Measurements from ENCODE around the gene MAP3K14.

The MAP3K14 gene

GRCh38 chr17:45351831-45352230 lies 35.0 kb upstream of the MAP3K14 start:
- no peak for DNase-seq
- Histone ChIP-seq H3K4me3 (ENCODE audit: low read length) (no peak overlapping the region), H3K9me2 (replicated peaks; ENCODE audit: insufficient read depth, low read length) (no peaks in the 10 kb centered on the region), H3K79me2 (ENCODE audit: low read length) (no peaks in the 10 kb centered on the region), H2AFZ (ENCODE audit: low read length) (no peak overlapping the region), H3K36me3 (replicated peaks; ENCODE audit: insufficient read depth, low read length) (no peaks in the 10 kb centered on the region), H3K4me1 (ENCODE audit: low read length) (no peaks in the 10 kb centered on the region), H3F3A (ENCODE audit: insufficient read depth, low read length) (no peaks in the 10 kb centered on the region), H3K9me3 (replicated peaks; ENCODE audit: insufficient read depth, low read length) (no peaks in the 10 kb centered on the region), H3K4me2 (ENCODE audit: low read depth, low read length) (no peak overlapping the region), H3K27ac (ENCODE audit: low read length) (no peak overlapping the region), H3K27me3 (replicated peaks; ENCODE audit: insufficient read depth, low read length) (no peaks in the 10 kb centered on the region), H4K20me1 (ENCODE audit: insufficient read depth, low read length) (no peaks in the 10 kb centered on the region), H3K9ac (ENCODE audit: low read length) (no peak overlapping the region)
- TF ChIP-seq EZH2phosphoT487 (IDR thresholded peaks at IDR 0.05; ENCODE audit: low read length) = no peak
- no peak for TF ChIP-seq CTCF (IDR thresholded peaks at IDR 0.05; ENCODE audit: low read length)
- no peak for TF ChIP-seq EZH2 (optimal IDR thresholded peaks at IDR 0.05; ENCODE audit: low read depth, low read length)

GRCh38 chr17:45347444-45347843 lies 30.6 kb upstream of the MAP3K14 start:
- Histone ChIP-seq H3K9me3 (replicated peaks; ENCODE audit: insufficient read depth, low read length) (no peaks in the 10 kb centered on the region), H3K36me3 (replicated peaks; ENCODE audit: insufficient read depth, low read length) (no peaks in the 10 kb centered on the region), H3K27ac (ENCODE audit: low read length) (no peak overlapping the region), H4K20me1 (ENCODE audit: insufficient read depth, low read length) (no peaks in the 10 kb centered on the region), H3K27me3 (replicated peaks; ENCODE audit: insufficient read depth, low read length) (no peaks in the 10 kb centered on the region), H3K4me1 (ENCODE audit: low read length) (no peaks in the 10 kb centered on the region), H3K9me2 (replicated peaks; ENCODE audit: insufficient read depth, low read length) (no peaks in the 10 kb centered on the region), H3K79me2 (ENCODE audit: low read length) (no peaks in the 10 kb centered on the region), H3K4me2 (ENCODE audit: low read depth, low read length) (no peak overlapping the region), H3F3A (ENCODE audit: insufficient read depth, low read length) (no peaks in the 10 kb centered on the region), H3K4me3 (ENCODE audit: low read length) (no peak overlapping the region), H3K9ac (ENCODE audit: low read length) (no peak overlapping the region), H2AFZ (ENCODE audit: low read length) (no peak overlapping the region)
- TF ChIP-seq EZH2 (optimal IDR thresholded peaks at IDR 0.05; ENCODE audit: low read depth, low read length) = no peak
- TF ChIP-seq EZH2phosphoT487 (IDR thresholded peaks at IDR 0.05; ENCODE audit: low read length) = no peak
- no peak for TF ChIP-seq CTCF (IDR thresholded peaks at IDR 0.05; ENCODE audit: low read length)
- DNase-seq = no peak

GRCh38 chr17:45346216-45347015 lies 29.6 kb upstream of the MAP3K14 start:
- no peak overlapping the region for H3K4me2 ChIP-seq (ENCODE audit: low read depth, low read length)
- H3K4me3 ChIP-seq (ENCODE audit: low read length) = no peak overlapping the region
- H3K4me1 ChIP-seq (ENCODE audit: low read length) = no peaks in the 10 kb centered on the region
- no peaks in the 10 kb centered on the region for H4K20me1 ChIP-seq (ENCODE audit: insufficient read depth, low read length)
- H3K9ac ChIP-seq (ENCODE audit: low read length) = no peak overlapping the region
- no peaks in the 10 kb centered on the region for H3F3A ChIP-seq (ENCODE audit: insufficient read depth, low read length)
- no peak overlapping the region for H3K27ac ChIP-seq (ENCODE audit: low read length)
- H2AFZ ChIP-seq (ENCODE audit: low read length) = no peak overlapping the region
- H3K9me3 ChIP-seq (replicated peaks; ENCODE audit: insufficient read depth, low read length) = no peaks in the 10 kb centered on the region
- H3K36me3 ChIP-seq (replicated peaks; ENCODE audit: insufficient read depth, low read length) = no peaks in the 10 kb centered on the region
- TF ChIP-seq EZH2 (optimal IDR thresholded peaks at IDR 0.05; ENCODE audit: low read depth, low read length) (no peak), CTCF (IDR thresholded peaks at IDR 0.05; ENCODE audit: low read length) (no peak), EZH2phosphoT487 (IDR thresholded peaks at IDR 0.05; ENCODE audit: low read length) (no peak)
- no peaks in the 10 kb centered on the region for H3K79me2 ChIP-seq (ENCODE audit: low read length)
- no peaks in the 10 kb centered on the region for H3K27me3 ChIP-seq (replicated peaks; ENCODE audit: insufficient read depth, low read length)
- H3K9me2 ChIP-seq (replicated peaks; ENCODE audit: insufficient read depth, low read length) = no peaks in the 10 kb centered on the region
- DNase-seq = no peak

Data from MM.1S (cell line).